NCI-H2196 treated with DMSO at 0.1 percent for 48 hours (cell line): ENCODE results near the gene ANAPC7.
"Not testable (repeated sequence)": the region's sequence is repeated elsewhere in the genome, so short reads cannot be mapped to it uniquely, and the experiment has no call there.

Source experiments
- DNase-seq: peaks from one replicate; lab custom pipeline; 2025; ENCODE audit not compliant: unreplicated experiment; lab: John Stamatoyannopoulos, UW

ANAPC7 gene

GRCh38 chr12:110378131-110378790 lies 25.2 kb downstream of the ANAPC7 start:
- DNase-seq: not testable (repeated sequence)

GRCh38 chr12:110373962-110374611 lies 29.4 kb downstream of the ANAPC7 start:
- no peak for DNase-seq

DNA sequence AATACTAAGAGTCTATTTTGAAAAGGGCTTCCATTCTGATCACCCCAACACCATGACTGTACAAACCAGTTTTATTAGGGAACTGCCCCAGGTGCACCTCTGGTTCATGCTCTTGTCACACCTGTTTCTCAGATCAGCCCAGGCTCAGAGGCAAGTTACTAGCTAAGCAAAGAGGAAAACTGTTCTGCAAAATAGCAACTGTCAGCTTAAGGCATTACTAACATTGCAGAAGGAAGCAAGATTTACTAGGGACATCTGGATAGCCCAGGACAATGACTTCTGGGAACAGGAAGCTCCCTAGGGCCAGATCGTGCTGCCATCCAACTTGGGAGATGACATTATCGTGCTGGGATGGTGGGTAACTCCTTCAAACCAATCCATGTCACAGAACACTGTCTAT lies 30.1 kb downstream of the ANAPC7 start:
- no peak for DNase-seq

DNA sequence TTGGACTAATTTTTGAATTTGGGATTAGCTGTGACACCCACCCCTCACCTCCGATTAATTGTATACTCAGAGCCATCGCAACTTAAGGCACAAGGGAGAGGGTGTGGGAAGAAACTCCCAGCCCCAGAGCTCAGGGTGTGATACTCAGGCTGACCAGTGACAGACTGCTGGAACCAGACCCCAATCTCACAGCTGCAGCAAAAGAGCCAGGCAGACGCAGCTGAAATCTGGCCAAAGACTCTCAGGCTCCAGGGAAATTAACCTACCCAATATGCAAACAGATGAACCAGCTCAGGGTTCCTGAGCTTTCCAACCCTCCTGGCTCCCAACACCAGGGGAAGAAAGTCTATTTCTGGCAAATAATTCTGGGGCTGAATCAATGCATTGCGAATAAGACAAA lies 30.5 kb downstream of the ANAPC7 start:
- DNase-seq: no peak

DNA sequence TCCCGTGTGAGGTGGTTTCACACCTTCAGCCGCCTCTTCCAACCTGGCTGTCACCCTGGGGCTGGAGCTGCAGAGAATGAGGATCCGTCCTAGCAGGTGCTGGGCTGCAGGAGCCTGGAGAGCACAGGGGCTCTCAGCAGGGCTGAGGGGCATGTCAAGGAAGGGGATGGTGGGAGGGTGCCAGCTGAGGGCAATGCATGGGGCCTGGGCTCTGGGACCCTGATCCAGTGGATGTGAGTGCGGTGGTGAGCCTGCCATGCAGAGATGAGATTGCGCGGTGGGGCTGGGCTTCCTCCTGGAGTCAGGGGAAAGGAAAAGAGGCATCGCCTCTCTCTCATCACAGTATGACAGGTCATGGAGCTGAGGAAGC lies 31.5 kb downstream of the ANAPC7 start:
- no peak for DNase-seq

DNA sequence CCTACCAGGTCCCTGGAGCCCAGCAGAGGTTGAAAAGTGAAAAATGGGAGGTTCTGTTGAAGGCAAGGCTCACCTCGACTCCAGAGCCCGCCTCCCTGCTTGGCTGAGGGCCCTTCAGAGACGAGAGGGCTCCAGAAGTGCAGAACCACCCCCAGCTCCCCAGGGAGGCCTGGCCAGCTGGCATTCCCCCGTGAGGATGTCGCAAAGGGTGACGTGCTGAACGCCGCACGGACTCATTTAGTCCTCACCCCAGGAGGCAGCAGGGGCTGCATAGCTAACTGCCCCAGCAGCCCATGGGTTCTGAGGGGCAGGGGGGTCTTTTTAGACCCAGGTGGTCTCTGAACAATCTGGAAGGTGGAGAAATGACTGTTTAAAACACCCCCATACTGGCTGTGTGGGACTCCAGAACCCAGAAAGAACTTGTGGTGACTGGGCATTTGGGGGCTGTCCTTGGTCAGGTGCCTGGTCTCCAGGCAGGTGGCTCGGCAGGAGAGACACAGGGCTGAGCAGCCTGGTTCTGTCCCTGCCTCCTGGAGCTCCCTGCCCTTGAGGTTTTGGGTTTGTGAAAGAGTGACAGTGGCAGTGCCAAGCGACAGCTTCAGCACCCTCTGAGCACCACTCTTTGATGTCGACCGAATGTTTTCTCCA lies 32.0 kb downstream of the ANAPC7 start:
- DNase-seq: no peak

DNA sequence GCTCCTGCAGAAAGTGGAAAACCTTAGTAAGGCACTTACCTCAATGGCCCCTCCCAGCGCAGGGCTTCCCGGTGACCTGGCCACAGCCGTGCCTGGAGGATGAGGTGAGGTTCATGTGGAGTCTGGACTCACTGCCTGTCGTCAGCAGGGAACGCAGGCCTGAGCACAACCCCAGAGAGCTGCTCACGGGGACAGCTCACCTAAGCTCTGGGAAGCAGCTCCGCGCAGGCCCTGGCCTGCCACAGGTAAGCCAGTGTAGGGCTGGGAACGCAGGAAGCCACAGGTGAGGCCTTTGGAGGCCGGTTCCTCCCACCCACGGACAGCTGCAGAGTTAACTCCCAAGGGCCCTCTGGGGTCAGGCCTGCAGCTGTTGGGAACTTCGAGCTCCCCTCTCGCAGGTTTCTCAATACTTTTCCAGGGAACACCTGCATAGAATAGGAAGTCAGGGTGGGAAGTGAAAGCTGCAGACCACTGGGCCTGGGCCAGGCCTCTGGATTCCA lies 32.7 kb downstream of the ANAPC7 start:
- DNase-seq: no peak

- no peak for DNase-seq
These were observed 33.5 kb downstream of the ANAPC7 start for GRCh38 chr12:110369992-110370391.

DNA sequence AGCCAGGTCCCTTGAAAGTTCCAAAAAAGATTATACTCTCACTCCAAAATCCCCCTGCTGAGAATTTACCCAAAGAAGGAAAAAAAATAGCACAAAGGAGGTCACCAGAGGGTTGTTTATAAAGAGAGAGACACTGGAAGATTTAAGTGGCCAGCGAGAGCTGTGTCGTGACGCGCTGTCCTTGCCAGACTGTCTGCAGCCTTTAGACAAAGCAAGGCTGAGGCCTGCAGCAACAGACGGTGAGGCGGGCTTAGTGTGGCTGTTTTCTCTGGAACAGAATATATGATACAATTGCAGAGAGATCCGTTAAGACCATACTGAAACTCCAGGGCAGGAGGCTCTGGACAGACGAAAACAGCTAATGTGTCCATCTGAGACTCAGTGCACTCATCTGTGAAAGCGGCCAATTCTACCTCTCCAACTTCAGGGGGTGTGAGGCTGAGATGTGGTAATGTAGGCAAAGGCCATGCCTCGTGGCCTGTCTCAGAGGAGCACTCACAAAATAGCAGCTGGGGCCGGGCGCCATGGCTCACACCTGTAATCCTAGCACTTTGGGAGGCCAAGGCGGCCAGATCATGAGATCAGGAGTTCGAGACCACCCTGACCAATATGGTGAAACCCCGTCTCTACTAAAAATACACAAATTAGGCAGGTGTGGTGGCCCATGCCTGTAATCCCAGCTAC lies 36.2 kb downstream of the ANAPC7 start:
- DNase-seq: no peak

DNA sequence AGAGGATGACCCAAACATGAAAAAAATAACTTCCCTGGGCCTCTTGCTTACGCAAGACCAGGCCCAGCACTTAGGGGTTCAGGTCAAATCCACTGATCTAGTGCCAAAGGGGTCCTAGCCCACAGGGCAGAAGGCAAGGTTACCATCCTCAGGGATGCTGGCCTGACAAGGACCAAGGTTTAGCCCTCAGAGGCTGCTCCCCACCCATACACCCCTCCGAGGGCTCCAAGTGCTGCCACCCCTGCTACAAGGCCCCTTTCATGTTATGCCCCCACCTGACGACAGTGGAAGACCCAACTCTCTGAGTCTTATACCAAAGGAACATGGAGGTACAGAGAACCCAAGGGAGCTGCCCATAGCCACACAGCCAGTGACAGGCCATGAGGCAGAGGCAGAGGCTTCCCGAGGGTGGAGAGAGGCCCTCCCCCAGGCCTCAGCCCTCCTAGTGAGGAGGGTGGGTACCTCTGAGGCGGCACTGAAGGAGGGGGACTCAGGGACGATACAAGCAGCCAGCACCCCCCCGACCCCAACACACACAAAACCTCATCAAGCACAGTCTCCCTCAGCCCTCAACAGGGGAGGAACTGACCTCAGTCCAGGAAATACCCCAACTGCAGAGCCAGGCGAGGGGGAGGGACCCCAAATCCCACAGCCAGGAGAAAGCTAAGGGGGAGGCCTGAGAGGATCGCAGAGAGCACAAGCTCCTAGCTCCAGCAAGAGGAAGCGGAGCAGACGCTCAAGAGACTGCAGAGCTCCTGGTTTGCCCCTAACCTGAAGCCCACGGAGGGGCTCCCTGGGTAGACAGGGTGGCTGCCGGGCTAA lies 37.0 kb downstream of the ANAPC7 start:
- DNase-seq: no peak

DNA sequence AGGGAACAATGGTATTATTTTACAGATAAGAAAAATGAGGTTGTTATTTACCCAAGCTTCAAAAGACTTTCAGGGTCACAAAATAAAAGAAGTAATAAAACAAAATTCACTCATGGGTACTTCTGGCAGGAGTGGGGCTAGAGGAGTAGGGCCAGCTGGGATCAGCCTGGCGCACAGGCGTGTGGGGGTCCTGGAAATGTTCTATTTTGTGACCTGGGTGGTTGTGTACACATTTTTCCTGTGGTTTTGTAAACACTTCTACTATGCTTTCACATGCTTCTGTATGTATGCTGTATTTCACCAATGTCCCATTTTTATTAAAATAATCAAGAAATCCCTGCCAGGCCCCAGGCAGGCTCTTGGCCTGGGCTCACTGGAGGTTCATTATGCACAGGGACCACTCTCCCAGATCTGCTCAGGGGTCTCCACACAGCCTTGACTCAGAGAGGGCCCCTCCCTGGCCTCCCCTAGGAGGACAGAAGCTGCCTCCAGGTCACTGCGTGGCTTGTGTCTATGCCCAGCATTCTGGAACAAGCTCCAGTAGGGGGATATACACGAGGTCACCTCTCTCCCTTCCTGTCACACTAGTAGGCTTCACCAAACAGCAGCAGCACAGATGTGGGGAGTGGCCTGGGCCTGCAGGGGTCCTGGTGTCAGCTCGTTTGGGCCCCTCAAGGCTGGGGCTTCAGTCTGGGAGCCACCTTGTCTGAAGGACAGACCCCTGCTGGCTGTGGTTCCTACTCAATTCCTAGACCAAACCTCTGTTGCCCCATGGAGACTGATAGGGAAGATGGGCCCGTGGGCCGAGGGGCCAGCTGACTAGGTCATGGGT lies 37.8 kb downstream of the ANAPC7 start:
- DNase-seq: no peak

DNA sequence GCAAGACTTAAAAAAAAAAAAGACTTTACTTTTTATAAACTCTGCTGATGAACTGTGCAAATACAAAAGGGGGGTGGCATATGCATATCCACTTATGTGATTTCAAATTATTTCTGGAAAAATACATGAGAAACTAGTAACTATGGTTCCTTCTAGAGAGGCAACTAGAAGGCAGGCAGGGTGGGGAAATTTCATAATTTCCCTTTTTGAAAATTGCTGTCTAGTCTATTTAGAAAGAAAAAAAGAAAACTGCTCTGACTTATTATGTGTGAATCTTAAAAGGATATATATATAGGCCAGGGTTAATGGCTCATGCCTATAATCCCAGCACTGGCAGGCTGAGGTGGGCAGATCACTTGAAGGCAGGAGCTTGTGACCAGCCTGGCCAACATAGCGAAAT lies 42.3 kb downstream of the ANAPC7 start:
- DNase-seq: no peak

DNA sequence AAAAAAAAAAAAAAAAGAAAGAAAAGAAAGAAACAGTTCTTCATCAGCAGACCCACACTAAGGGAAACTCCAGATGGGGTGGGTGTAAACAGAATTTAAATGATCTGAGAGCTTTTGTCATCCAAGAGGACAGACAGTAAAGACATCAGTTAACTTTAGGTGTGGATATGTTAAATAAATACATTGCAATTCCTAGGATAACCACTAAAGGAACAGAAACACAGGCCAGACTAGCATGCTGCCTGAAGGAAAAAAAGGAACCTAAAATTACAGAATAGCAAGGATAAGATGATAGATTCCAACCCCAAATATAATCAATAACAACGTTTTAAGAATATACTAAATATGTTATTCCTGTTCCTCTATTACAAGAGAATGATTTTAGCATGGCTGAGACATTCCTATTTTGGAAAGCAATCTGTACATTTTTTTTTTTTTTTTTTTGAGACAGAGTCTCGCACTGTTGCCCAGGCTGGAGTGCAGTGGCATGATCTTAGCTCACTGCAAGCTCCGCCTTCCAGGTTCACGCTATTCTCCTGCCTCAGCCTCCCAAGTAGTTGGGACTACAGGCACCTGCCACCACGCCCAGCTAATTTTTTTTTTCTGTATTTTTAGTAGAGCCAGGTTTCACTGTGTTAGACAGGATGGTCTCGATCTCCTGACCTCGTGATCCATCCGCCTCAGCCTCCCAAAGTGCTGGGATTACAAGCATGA lies 45.0 kb downstream of the ANAPC7 start:
- DNase-seq: not testable (repeated sequence)

DNA sequence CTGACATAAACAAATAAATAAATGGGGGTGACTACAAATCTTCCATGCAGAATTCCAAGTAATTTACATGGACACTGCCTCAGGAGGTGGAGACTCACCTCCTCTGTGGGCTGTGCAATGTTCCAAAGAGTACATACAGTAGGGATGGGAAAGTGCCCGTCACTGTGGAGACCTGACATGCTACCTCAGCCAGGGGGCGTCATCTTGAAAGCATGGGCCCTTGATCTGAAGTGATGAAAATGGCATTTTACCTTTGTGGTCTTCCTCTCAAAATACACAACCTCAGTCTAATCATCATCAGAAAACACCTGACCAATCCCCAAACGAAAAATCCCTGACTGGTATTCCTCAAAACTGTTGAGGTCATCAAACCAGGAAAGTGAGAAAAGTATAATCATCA lies 48.4 kb downstream of the ANAPC7 start:
- DNase-seq: no peak

DNA sequence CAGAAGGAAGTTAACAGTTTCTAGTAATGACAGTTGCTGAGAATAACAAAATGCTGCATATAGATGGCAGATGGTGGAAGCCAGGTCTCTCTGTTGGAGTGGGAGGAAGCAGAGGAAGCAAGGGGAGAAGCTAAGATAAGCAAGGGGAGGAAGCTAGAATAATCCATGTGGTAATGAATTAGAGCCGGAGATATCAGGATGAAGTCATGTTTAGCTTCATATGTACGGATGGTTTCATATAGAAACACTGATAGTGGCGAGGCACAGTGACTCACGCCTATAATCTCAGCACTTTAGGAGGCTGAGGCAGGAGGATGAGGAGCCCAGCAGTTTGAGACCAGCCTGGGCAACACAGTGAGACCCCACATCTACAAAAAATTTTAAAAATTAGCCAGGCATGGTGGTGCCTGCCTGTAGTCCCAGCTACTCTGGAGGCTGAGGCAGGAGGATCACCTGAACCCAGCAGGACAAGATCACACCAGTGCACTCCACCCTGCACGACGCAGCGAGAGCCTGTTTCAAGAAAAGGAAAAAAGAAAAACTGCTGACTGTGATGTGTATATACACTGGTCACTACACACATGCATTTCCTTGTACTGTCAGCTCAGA lies 49.2 kb downstream of the ANAPC7 start:
- no peak for DNase-seq

GRCh38 chr12:110353211-110353965 lies 50.1 kb downstream of the ANAPC7 start:
- DNase-seq: no peak

DNA sequence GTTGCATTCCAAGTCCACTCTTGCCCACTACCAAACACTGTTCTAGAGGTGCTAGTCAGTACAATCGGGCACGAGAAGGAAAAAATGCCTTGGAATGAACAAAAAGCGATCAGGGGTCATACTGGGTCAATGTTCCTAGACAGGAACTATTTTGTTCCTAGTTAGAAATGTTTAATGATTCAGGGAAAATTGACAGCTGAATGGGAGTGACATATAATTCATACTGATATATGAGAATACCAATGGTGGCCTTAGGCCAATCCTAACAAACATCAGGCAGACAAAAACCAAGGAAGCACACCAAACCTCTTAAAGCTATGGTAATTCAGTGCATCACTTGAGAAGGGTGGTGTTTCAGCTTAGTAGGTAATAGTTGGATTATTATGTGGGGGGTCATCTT lies 51.1 kb downstream of the ANAPC7 start:
- DNase-seq: no peak

- DNase-seq: no peak
These were observed 52.4 kb downstream of the ANAPC7 start for GRCh38 chr12:110351119-110351518.
